Forelimb muscle (tissue), 1 donor: ENCODE measurements around the gene PRSS22. TPM values are rescaled to one million over a fixed set of nuclear protein-coding genes. Genes with fewer than 3 reads are reported as not detected.
"Not testable (repeated sequence)": the region's sequence is repeated elsewhere in the genome, so short reads cannot be mapped to it uniquely, and the experiment has no call there.

Experiments
- DNase-seq: peaks from one replicate; pipeline ENCODE4 v3.0.0-alpha.2; 2013; ENCODE audit warnings: low read depth
- polyA plus RNA-seq: library from polyadenylated mRNA; unstranded; fragments of 120-200 nt; gene quantifications from one replicate; pipeline ENCODE4 v1.2.1, GENCODE V29; 2013; ENCODE audit not compliant: insufficient read length

The PRSS22 gene, protein sequence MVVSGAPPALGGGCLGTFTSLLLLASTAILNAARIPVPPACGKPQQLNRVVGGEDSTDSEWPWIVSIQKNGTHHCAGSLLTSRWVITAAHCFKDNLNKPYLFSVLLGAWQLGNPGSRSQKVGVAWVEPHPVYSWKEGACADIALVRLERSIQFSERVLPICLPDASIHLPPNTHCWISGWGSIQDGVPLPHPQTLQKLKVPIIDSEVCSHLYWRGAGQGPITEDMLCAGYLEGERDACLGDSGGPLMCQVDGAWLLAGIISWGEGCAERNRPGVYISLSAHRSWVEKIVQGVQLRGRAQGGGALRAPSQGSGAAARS
- polyA plus RNA-seq = not detected

DNA sequence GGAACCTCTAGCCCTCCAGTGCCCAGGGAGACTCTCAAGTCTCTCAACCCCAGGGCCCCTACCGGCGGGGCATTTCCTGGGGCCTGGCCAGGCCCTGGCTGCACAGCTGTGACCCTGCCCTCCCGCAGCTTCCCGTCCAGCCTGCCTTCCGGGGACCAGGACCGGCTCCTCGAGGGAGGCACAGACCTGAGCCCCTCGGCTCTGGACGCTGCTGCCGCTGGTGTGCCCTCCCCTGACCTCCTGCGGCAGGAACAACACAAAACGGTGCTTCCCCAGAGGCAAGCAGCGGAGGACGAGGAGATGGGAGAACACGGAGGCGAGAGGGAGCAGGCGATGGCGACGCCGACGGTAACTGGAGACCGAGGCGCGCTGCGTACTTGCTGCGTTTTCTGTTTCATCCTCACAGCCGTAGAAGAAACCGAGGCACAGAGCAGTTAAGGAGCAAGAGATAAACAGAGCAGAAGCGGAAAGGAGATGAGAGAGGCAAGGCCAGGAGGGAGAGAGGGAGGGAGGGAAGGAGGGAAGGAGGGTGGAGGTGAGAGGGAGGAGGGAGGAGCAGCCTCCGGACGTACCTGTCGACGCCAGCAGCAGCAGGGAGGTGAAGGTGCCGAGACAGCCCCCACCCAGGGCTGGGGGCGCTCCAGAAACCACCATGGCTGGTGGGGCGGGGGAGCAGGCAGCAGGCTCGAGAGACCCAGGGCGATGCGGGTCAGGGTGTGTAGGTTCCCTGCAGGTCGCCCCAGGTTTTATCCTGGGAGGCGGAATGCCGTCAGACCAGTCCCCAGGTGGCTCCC, at the start of gene PRSS22:
PRSS22 (minus strand) TSS at position 720 of the 794 bp plus-strand sequence; CDS start at position 654, 66 bp downstream.
- no peak for DNase-seq

DNA sequence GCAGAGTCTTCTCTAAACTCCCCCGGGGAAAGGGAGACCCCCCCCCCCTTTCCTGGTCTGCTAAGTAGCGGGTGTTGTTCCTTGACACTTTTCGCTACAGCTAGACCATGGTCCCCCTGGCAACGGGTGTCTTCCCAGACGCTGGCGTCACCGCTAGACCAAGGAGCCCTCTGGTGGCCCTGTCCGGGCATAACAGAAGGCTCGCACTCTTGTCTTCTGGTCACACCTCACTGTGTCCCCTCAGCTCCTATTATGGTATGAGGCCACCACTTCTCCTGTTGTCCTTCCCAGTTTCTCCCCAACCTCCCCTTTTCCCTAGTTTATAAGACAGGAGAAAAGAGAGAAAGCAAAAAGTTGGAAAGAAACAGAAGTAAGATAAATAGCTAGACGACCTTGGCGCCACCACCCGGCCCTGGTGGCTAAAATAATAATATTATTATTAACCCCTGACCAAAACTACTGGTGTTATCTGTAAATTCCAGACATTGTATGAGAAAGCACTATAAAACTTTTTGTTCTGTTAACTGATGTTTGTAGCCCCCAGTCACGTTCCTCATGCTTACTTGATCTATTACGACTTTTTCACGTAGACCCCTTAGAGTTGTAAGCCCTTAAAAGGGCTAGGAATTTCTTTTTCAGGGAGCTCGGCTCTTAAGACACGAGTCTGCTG, 49.2 kb upstream of the PRSS22 start:
- not testable (repeated sequence) for DNase-seq

DNA sequence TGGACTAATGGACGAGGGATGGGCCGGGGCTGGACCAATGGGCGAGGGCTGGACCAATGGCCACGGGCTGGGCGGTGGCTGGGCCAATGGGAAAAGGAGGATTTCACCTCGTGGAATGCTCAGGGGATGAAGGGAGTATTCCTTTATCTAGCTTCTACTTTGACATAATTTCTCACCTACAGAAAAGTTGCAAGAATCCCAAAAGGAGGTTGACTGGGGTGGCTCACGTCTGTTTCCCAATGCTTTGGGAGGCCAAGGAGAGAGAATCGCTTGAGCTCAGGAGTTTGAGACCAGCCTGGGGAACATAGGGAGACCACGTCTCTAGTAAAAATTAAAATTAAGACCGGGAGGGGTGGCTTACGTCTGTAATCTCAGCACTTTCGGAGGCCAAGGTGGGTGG, 48.0 kb upstream of the PRSS22 start:
- no peak for DNase-seq

DNA sequence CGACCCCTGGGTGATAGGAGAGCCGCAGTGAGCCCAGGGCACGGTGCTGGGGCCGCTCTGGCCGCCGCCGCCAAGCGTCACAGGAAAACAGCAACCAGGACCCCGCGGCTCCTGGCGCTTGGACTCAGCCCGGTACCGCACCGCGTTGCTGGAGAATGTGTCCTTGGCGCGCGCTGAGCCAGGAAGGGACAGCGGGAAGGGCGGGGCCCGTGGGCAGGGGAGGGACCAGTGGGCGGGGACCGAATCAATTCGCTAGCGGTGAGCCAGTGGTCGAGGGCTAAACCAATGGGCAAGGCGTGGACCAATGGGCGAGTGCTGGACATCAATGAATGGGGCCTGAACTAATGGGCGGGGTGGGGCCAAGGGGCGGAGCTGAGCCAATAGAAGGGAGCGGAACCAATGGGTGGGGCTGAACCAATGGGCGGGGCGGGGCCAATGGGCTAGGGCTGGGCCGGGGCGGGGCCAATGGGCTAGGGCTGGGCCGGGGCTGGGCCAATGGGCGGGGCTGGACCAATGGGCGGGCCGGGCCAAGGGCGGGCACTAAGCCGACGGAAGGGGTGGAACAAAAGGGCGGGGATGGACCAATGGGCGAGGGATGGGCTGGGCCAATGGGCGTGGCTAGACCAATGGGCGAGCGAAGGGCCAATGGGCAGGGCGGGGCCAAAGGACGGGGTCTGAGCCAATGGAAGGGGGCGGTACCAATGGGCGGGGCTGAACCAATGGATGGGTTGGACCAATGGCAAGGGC, 47.4 kb upstream of the PRSS22 start:
- peak; percentile 76 for DNase-seq

DNA sequence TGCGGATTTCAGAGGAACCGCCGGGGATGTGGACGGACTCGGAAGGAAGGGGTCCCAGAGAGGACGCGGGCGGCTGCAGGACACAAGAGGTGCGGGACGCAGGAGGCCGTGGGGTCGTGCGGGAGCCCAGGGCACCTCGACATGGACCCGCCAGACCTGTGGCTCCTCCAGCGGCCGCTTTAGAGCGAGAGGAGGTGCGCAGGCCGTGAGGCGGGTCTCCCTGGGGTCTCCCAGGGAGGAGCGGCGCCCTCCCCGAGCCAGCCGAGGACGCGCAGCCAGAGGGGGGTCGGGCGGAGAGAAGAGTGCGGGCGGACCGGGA, 46.9 kb upstream of the PRSS22 start:
- DNase-seq = no peak

DNA sequence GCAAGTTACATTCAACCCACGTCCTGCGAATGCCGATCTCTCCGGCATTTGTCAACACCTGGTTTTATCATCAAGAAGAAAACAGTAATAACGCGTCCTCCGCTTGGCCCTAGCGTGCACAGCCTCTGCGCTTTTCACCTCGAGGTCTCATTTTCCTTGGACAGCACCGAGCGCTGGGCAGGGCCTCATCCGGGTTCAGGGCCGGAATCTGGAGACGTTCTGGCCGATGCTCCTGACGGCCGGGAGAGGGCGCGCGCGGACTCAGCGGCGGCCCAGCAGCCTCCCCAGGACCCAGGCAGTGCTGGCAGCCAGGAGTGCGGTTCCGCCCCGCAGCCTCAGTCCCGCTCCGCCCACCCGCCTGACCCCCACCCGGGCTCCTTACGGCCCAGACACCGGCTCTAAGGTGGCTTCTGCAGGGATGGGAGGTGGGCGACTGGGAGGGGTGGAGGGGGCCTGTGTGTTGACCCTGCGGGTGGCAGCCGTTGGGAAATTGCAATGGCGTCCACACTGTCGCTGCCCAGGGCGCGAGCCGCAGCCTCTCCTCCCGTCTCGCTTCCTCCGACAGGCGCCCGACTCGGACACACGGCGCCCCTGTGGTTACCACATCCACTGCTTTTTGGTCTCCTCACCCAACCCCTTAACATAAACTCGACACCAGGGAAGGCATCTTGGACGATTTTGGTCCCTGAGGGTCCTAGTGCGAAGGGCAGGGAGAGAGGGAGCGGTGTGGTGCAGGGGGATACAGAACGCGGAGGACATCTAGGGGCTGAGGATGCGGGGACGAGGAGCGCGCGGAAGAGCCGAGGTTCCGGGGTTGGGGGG, 46.3 kb upstream of the PRSS22 start:
- DNase-seq = peak; percentile 49

DNA sequence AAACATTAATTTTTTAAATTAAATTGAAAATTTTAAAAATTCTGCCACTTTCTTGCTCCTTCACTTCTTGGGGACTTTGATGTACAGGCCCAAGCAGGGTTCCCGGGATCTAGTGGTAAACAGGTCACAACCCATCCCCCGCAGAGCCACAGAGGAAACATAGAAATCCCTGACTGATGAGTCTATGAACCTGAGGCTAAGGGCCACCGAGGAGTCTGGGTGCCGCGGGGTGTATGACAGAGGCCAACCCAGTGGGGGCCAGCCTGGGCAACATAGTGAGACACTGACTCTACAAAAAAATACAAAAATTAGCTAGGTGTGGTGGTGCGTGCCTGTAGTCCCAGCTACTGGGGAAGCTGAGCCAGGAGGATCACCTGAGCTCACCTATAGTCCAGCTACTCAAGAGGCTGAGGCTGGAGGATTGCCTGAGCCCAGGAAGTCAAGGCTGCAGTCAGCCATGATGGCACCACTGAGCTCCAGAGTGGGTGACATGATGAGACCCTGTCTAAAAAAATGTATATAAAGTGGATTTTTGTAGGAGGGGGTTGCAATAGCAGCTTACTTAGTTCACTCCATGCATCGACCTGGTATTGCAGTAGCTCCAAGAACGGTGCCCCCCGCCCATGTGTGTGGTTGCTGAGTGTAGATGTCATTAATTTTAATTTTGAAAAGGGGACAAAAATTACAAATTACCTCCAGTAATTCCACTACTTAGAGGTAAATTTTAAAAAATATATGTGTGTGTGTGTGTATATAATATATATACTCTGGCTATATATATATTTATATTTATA, 44.6 kb upstream of the PRSS22 start:
- no peak for DNase-seq

DNA sequence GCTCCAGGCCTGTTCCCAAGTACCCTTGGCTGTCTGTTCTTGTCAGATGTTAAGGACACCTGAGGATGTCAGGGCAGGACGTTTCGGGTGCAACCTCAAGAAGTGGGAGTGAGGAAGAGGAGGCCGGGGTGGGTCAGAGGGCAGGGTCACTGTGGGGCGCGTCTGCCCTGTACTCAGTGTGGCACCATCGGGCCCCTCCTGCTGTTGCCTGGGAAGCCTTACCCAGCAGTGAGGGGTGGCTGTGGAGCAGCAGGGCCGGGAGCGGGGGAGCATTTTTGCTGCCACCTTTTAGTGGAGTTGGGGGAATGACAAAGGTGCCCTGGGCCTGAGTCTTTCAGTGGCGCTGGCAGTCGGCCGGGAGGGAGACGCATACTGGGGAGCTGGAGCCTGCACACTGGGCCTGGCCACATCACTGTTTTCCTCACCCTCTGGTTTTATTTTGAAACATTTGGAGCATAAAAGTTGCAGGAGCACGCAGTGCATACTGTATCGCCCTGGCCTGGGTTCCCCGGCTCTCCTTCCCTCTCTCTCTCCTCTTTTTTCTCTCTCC, 42.6 kb upstream of the PRSS22 start:
- DNase-seq = no peak

DNA sequence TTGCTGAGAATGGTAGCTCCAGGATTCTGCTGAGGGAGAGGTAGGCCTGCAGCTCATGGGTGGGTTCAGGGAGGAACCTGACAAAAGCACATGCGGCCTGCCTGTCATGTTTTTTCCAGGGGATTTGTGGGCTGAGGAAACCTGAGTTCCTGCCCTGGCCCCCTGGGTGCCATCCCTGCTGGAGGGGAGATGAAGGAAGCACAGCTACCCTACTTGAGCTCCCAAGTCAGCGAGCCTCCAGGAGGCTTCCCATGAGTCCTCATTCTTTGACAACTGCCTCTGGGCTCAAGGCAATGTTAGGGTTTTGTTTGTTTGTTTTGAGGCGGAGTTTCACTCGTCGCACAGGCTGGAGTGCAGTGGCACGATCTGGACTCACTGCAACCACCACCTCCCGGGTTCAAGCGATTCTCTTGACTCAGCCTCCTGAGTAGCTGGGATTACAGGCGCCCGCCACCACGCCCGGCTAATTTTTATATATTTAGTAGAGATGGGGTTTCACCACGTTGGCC, 41.6 kb upstream of the PRSS22 start:
- no peak for DNase-seq

DNA sequence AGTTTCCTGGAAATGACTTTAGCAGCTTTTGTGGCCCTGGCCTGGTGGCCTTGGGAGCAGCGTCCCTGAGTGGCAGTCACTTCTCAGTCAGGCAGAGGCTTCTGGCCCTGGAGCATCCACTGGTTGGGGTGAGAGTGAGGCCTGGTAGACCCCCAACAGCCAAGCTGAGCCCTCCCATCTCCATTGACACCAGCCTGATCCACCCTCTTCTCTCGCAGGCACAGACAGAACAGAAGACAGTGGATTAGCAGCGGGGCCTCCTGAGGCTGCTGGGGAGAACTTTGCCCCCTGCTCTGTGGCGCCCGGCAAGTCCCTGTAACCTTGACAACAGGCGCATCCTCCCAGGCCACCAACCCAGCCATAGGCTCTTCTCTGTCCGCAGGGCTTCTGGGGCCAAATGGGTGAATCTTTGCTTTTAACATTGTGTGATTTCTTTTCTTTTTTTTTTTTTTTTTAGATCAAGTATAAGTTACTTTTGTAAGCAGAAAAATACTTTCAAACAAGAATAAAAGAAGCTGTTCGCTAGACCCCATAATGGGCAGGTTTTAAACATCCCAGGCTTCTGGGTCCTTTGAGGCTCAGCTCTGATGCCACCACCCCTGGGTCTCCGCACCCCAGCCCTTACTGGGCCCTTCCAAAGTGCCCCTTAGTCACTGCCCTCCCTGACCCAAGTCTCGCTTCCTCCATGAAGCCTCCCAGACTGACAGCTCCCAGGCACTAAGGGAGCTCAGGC, 41.0 kb upstream of the PRSS22 start:
- DNase-seq = no peak

DNA sequence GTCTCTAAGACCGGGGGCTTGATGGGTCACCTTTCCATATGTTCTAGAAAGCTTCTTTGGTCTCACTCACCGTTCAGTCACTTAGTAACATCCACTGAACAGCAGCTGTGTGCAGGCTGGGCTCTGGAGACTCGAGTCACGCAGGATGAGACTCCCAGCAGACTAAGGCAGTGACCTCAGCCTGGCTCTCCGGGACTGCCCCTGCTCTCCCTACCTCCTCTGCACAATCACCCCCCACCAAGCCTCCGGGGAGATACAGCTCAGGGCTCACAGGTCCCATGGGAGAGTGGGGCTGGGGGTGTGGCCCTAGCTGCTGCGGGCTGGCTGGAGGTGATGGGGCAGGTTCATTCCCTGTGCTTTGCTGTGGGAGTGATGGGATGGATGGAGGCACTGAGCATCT, 39.1 kb upstream of the PRSS22 start:
- no peak for DNase-seq

DNA sequence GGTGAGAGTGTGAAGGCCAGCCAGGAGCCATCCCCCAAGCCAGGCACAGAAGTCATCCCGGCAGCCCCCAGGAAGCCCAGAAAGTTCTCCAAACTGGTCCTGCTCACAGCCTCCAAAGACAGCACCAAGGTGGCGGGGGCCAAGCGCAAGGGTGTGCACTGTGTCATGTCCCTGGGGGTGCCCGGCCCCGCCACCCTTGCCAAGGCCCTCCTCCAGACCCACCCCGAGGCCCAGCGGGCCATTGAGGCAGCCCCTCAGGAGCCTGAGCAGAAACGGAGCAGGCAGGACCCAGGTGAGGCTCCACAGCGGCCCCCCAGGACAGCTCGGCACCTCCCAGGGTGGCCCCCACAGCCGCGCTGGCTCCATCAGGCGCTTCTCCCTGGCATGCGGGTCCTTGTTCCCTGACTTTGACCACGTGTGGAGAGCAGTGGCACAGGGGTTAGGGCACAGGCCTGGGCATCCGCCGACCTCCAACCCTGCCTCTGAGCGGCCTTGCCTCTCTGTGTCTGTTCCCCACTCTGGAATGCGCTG, 38.6 kb upstream of the PRSS22 start:
- DNase-seq = no peak

DNA sequence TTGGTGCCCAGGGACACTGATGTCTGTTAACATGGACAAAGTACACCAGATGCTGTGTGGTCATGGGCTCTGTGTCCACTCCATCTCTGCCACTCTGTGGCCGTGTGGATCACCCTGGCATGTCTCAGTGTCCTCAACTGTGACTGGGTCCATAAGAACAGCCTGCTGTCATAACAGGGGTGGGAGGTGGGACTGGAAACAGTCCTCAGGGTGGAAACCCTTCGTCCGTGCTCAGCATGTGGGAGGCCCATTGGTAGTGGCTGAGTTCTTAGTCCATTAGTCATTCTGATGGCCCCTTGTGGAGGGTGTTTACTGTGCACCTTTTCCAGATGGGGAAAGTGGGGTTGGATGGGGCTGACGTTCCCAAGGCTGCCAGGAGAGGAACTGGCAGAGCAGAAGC, 37.8 kb upstream of the PRSS22 start:
- DNase-seq = no peak

DNA sequence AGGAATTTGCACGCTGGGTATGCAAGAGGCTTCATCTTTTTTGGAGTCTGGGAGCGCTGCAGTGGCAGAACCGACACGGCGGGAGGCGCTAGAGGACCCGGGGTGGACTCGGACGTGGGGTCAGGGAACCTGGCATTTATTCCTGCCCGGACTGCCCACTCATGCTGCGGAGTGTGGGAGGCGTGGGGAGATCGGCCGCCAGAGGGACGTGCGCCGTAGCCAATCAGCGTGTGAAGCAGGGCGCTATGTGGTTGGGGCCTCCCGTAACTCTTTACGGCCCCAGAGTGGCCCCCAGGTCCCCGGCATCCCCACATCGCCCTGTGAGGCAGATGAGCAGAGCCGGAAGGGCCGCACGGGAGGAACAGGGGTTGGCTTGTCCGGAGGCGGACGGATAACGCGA, 36.3 kb upstream of the PRSS22 start:
- no peak for DNase-seq

DNA sequence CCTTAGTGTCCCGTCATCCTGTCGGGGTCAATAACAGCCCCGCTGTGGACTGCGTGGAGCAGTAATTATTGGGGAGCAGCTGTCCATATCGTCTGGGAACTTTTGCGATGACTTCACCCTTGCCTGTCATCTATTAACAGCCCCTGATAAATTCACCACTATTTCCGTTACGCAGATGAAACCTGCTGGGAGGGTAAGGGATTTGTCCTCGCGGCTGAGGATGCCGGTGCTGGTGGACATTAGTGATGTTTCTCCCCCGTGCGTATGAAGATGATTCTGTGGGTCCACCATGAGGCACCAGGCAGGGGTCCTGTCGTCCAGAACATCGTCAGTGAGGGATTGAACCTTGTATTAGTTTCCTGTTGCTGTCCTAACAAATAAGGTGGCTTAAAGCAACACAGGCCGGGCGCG, 26.1 kb upstream of the PRSS22 start:
- no peak for DNase-seq

DNA sequence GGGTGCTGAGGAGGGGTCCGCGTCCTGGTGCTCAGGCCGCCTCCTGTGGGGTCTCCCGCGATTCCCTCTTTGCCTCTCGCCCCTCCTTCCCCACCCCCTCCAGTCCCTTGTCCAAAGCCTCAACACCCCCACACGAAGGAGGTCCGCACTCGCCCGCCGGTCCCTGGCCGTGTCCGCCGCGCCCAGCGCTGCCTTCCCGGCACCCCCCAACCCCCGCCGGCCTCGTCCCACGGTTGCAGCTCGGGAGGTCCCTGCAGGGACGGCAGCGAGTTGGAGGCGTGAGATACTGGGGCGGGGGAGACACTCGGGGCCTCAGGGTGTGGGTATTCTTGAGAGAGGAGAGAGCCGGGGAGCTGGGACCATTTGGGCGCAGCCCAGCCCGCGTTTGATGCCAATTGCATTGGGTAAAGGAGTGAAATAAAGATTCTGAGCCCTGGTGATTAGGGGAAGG, 25.5 kb upstream of the PRSS22 start:
- DNase-seq = no peak

DNA sequence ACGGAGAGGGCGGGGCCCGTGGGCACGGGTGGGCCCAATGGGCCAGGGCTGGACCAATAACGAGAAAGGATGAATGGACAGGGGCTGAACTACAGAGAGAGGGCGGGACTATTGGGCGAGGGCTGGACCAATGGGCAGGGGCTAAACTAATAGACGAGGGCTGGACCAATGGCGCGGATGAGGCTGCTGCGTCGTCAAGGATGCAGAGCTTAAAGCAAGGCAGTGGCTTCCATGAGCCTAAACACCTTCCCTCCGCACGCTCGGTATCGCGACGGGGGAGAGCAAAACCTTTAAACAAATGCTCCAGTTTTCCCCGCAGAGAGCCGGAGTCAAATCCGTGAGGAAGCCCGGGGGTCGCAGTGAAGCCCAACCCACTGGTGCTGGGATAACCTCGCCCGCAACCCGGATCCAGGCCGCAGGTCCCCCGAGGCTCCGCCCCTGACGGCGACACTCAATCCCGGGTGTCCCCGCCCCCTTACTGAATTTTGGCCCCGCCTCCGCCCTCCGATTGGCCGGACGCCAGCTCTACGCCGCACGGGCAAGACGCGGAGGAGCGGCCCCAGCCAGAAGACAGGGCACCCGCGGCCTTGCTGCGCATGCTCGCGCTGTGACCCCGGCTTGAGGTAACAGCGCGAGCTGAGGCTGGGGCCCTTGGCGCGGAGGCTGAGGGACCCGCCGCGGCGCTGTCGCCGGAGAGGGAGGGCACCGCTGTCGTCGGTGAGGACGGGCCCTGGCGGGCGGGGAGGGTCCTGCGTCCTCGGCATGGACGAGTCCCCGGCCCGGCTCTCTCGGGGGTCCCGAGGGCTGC, 24.9 kb upstream of the PRSS22 start, which contains the start of gene FLYWCH2:
FLYWCH2 (plus strand) TSS at position 566 of the 808 bp plus-strand sequence. CDS start 13,235 bp downstream, outside the sequence.
- peak; percentile 93 for DNase-seq
